Fibroblast of villous mesenchyme (primary cell): ENCODE data around the gene MIXL1. TPM values are rescaled to one million over a fixed set of nuclear protein-coding genes. Genes with fewer than 3 reads are reported as not detected.
"Not testable (repeated sequence)": the region's sequence is repeated elsewhere in the genome, so short reads cannot be mapped to it uniquely, and the experiment has no call there.

ENCODE experiments used
- DNase-seq: peaks from one replicate; pipeline ENCODE4 v3.0.0-alpha.2; 2010; ENCODE audit warnings: low read depth
- H3K4me3 ChIP-seq: 2 replicates; pipeline ENCODE4 v1.5.1; 2011; ENCODE audit warnings: low read depth, mild to moderate bottlenecking, low read length
- CTCF ChIP-seq: IDR thresholded peaks from 2 replicates; pipeline ENCODE4 v1.5.1; 2012; ENCODE audit warnings: low read depth, mild to moderate bottlenecking, low read length; ENCODE audit not compliant: insufficient read depth
- total RNA-seq: library from RNA; depleted of rRNA; stranded (reverse); fragments of >200 nt; gene quantifications from 2 replicates; pipeline ENCODE4 v1.2.3, GENCODE V29; 2012

Gene MIXL1
- total RNA-seq, 1 donor = 0.43 TPM

GRCh38 chr1:226253933-226254332, 30.5 kb downstream of the MIXL1 start:
- TF ChIP-seq CTCF = no peak
- no peak for DNase-seq
- no peak overlapping the region for H3K4me3 ChIP-seq

DNA sequence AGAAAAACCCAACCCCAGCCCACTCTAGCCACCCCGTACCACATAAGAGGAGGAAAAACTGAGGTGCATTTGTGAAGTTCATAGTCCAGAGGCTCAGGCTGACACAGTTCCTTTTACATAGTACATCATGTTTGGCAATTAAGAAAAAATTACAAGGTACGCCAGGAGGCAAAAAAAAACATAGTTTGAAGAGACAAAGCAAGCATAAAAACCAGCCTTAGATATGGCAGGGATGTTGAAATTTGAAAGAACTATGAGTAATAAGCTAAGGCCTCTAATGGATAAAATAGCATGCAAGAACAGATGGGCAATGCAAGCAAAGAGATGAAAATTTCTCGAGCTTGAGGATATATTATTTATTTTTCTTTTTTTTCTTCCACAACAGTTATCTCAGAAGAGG, 31.9 kb downstream of the MIXL1 start:
- TF ChIP-seq CTCF = no peak
- no peak overlapping the region for H3K4me3 ChIP-seq
- DNase-seq = peak; percentile 30

DNA sequence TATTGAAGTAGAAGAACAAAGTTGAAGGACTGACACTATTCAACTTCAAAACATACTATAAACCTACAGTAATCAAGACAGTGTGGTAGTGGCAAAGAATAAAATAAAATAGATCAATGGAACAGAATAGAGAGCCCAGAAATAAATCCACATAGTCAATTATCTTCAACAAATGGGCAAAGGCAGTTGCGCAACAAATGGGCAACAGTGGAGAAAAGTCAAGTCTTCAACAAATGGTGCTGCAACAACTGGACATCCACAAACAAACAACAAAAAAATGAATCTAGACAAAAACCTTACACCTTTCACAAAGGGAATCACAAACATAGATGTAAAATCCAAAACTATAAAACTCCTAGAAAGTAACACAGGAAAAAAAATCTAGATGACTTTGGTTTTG, 38.4 kb downstream of the MIXL1 start:
- H3K4me3 ChIP-seq = no peak overlapping the region
- TF ChIP-seq CTCF = no peak
- DNase-seq = no peak

DNA sequence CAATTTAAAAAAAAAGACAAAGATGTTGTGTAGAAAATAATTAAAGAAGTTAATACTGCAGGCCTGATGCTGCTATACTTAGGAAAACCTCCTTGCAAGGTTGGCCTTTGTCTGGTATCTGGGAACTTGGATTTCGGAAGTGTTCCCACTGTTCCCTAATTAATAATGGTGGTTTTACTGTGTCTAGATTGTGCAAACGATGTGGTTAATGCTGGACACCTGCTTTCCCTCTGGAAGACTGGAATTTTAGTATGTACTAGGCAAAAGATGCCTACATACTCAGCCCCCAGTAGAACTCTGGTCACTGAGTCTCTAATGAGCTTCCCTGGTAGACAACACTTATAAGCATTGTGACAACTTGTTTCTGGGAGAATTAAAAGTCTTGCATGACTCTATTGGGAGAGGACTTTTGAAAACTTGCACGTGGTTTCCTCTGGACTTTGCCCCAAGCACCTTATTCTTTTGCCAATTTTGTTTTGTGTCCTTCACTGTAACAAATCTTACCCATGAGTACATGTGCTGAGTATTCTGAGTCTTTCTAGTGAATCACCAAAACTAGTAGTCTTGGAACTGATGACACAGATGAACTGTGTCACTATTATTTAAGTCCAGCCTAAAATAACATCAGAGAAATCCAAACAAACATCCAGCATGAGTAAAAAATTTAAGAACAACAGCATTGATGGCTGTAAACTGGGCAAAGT, 45.1 kb downstream of the MIXL1 start:
- peak; percentile 17 for DNase-seq
- no peak overlapping the region for H3K4me3 ChIP-seq
- no peak for TF ChIP-seq CTCF

DNA sequence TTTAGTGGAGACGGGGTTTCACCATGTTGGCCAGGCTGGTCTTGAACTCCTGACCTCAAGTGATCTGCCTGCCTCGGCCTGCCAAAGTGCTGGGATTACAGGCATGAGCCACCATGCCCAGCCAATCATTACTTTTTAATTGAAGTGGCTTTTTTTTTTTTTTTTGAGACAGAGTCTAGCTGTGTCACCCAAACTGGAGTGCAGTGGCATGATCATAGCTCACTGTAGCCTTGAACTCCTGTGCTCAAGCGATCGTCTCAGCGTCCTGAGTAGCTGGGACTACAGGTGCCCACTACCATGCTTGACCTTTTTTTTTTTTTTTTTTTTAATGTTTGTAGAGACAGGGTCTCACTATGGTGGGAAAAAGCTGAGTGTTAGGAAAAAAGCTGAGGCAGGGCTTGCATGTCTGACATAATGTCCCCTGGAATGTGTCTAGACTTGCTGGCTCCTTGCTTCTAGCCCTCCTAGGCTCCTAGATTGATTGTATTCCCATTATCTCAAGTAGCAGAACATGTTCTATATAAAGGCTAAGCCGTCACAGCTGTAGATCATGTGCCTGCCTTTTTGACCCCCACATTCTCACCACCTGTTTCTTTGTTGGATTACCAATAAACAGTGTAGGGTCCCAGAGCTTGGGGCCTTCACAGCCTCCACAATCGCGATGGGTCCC, 48.9 kb downstream of the MIXL1 start:
- DNase-seq, H3K4me3 ChIP-seq: not testable (repeated sequence)

DNA sequence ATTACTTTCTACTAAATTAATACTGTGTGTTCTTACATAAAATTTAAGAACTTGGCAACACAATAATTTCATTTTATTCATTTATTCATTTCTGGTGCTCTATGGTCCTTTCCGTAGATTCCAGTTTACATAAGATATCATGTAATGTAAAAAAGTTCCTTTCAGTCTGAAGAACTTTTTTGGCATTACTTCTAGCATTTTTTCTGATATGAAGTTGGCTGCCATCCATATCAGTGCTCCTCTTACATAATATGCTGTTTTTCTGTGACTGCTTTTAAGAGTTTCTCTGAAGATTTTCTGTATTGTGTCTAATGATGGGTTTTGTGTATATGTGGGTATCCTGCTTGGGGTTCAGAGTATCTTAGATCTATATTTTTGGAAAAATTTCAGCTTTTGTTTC, 50.7 kb downstream of the MIXL1 start:
- TF ChIP-seq CTCF = no peak
- DNase-seq = no peak
- H3K4me3 ChIP-seq = no peak overlapping the region

DNA sequence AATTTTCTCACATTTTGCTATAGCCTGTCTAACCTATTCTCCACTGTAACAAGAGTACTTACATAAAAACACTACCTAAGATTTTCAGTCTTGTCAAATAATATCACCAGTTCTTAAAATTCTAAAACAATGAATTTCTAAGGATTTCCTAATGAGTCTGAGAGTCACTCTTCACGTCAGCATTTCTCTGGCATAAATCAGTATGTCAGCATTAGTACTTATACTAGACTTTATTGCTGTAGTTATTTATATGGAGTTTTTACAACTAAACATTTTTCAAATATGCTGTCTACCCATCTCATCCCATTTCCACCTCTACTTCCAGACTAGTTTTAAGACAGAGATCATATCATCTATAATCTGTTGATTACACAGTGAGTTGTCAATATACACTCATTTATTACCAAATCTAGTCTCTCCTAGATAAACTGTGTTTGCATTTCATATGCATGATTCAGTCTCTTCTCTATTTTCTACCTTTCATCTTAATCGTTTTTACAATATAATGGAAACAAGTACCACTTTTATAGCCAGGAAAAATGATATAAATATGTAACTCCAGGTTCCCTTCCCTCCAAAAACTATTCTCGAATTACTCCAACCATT, 52.7 kb downstream of the MIXL1 start:
- no peak for TF ChIP-seq CTCF

More for the DNA sequence above, 52.7 kb downstream of the MIXL1 start:
- H3K4me3 ChIP-seq = no peak overlapping the region
- peak; percentile 14 for DNase-seq
